ENCODE measurements around the gene ZCCHC14. TPM values are rescaled to one million over a fixed set of nuclear protein-coding genes. Genes with fewer than 3 reads are reported as not detected.

The ZCCHC14 gene
- total and polyA plus RNA-seq, 2 of the 13 experiments (the other 11 are each of a cell fraction or from before 2014, with no cell fraction given): 12.4 to 12.5 TPM

DNA sequence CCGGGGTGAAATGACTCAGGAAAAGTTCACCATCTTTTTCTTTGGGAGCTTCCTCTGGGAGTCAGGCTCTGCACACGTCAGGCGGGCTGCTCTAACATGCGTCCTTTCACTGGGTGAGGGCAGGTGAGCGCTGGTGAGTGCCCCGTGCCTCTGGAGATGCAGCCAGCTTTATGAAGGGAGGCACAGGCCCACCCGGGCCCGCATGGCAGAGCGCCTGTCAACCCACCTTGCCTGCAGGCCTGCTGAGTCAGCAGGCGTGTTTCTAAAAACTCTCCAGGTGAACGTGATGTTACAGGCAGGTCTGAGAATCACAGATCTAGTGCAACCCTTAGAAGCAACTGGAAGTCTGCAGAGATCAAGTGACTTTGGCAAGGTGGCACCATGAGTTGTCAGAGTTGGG is 82.3 kb downstream of the ZCCHC14 start:
- Histone ChIP-seq H3K79me2 (ENCODE audit: insufficient read depth, low read length) (no peaks in the 10 kb centered on the region), H3K36me3 (replicated peaks in 1 of 2; ENCODE audit: control insufficient read depth in 1 of 2, insufficient read depth in 2 of 2, low read length in 2 of 2) (peaks cover 38 to 65% of the 10 kb centered on the region in 2 experiments), H2AFZ (ENCODE audit: low read length) (no peak overlapping the region), H3K9ac (ENCODE audit: insufficient read depth, low read depth, low read length) (no peak overlapping the region), H3K4me2 (ENCODE audit: low read depth, low read length) (no peak overlapping the region), H3K9me3 (ENCODE audit: low read length) (no peaks in the 10 kb centered on the region), H4K20me1 (ENCODE audit: insufficient read depth, low read length) (peaks cover under 1% of the 10 kb centered on the region; the same call in 1 of the 2 replicates), H3K4me1 (ENCODE audit: insufficient read depth, low read length) (no peaks in the 10 kb centered on the region), H3K4me3 (replicated peaks in 1 of 3; ENCODE audit: insufficient read depth in 1 of 3, low read depth in 2 of 3, low read length in 3 of 3) (no peak overlapping the region), H3K27ac (ENCODE audit: extremely low read length, insufficient read depth, low read length) (no peak overlapping the region), H3K27me3 (ENCODE audit: control insufficient read depth in 1 of 2, insufficient read depth in 2 of 2, low read length in 2 of 2) (no peaks in the 10 kb centered on the region)
- FAIRE-seq: no peak
- ChIA-PET CTCF (ENCODE audit: low intra/inter-chr PET ratio, low total read pairs) (no interaction called here), POLR2A (no interaction called here)
- no peak for DNase-seq (ENCODE audit: low spot score)
- WGBS (ENCODE audit: low lambda C conversion rate): 98% methylated on average over 11 of the region's 11 CpGs
- TF ChIP-seq, protein P1, sequence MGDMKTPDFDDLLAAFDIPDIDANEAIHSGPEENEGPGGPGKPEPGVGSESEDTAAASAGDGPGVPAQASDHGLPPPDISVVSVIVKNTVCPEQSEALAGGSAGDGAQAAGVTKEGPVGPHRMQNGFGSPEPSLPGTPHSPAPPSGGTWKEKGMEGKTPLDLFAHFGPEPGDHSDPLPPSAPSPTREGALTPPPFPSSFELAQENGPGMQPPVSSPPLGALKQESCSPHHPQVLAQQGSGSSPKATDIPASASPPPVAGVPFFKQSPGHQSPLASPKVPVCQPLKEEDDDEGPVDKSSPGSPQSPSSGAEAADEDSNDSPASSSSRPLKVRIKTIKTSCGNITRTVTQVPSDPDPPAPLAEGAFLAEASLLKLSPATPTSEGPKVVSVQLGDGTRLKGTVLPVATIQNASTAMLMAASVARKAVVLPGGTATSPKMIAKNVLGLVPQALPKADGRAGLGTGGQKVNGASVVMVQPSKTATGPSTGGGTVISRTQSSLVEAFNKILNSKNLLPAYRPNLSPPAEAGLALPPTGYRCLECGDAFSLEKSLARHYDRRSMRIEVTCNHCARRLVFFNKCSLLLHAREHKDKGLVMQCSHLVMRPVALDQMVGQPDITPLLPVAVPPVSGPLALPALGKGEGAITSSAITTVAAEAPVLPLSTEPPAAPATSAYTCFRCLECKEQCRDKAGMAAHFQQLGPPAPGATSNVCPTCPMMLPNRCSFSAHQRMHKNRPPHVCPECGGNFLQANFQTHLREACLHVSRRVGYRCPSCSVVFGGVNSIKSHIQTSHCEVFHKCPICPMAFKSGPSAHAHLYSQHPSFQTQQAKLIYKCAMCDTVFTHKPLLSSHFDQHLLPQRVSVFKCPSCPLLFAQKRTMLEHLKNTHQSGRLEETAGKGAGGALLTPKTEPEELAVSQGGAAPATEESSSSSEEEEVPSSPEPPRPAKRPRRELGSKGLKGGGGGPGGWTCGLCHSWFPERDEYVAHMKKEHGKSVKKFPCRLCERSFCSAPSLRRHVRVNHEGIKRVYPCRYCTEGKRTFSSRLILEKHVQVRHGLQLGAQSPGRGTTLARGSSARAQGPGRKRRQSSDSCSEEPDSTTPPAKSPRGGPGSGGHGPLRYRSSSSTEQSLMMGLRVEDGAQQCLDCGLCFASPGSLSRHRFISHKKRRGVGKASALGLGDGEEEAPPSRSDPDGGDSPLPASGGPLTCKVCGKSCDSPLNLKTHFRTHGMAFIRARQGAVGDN (CRISPR knock-in tag; IDR thresholded peaks at IDR 0.05): peak; percentile 6; the same call in 1 of the 2 replicates
- TF ChIP-seq MAFF (IDR thresholded peaks at IDR 0.05; ENCODE audit: low read depth, low read length): peak; percentile 57
- no peak for TF ChIP-seq KLF15 (CRISPR knock-in tag; IDR thresholded peaks at IDR 0.05; ENCODE audit: borderline replicate concordance)
- peak; percentile 79 to 82 for TF ChIP-seq MAFK (conservative IDR thresholded peaks at IDR 0.05 in 1 of 2, IDR thresholded peaks at IDR 0.05 in 1 of 2; ENCODE audit: low read length in 2 of 2)
- TF ChIP-seq PCBP1 (IDR thresholded peaks at IDR 0.05; ENCODE audit: borderline replicate concordance, low read depth, low read length): no peak
- 0 out of 2 replicates have a peak, but pooled peaks have one; percentile 24 for TF ChIP-seq POLR2G (IDR thresholded peaks at IDR 0.05; ENCODE audit: low read depth, low read length)
- no TSS peak for BruUV-seq (replicated peaks)
- in situ Hi-C loops (cut with HindIII; ENCODE audit: extremely low pct_ligation_motif_present, low pct_unique_long_range_greater_than_20kb) (no loop called here), intact Hi-C loops (cut with micrococcal nuclease; ENCODE audit: unreplicated experiment) (no loop called here)
- no peak for ATAC-seq

Data from HepG2 (cell line).